ENCODE measurements around the gene CMSS1.

Gene CMSS1

DNA sequence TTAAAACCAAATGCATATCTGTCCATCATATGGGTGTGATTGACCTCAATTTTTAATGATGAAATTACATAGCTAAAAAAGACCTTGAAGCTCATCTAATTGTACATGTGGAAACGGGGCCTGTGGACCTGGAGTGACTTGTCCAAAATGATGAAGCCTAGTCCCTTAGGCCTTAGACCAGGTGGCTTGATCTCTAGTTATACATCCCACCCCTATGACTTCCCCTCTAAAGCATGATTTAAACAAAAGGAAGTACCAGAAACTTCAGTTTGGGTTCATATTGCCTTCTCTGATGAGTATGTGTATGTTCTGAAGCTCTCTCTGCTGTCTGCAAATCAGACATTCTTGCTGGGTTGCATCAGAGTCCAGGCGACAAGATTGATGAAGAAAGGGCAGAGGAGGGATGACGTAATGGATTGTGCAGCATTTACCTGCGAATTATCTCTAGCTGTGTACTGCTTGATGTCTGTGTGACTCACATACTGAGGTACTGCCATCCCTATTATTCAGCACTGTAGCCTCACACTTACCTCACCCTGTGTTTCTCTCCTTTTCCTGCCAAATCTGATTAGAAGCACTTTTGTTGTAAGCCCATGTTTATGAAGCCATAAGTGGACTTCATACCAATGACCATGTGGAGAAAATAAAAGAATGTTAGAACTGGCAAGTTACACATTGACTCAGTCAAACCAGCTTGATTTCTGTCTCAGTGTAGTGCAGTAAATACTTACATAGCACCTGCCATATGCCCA is 185.1 kb downstream of the CMSS1 start:
- TF ChIP-seq, protein P1, sequence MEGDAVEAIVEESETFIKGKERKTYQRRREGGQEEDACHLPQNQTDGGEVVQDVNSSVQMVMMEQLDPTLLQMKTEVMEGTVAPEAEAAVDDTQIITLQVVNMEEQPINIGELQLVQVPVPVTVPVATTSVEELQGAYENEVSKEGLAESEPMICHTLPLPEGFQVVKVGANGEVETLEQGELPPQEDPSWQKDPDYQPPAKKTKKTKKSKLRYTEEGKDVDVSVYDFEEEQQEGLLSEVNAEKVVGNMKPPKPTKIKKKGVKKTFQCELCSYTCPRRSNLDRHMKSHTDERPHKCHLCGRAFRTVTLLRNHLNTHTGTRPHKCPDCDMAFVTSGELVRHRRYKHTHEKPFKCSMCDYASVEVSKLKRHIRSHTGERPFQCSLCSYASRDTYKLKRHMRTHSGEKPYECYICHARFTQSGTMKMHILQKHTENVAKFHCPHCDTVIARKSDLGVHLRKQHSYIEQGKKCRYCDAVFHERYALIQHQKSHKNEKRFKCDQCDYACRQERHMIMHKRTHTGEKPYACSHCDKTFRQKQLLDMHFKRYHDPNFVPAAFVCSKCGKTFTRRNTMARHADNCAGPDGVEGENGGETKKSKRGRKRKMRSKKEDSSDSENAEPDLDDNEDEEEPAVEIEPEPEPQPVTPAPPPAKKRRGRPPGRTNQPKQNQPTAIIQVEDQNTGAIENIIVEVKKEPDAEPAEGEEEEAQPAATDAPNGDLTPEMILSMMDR (IDR thresholded peaks at IDR 0.05; ENCODE audit: insufficient read depth, low read depth, low read length, missing control alignments) = no peak
- no peak for DNase-seq (ENCODE audit: low read depth)
- H3K4me3 ChIP-seq (ENCODE audit: low read depth, low read length) = no peak overlapping the region

DNA sequence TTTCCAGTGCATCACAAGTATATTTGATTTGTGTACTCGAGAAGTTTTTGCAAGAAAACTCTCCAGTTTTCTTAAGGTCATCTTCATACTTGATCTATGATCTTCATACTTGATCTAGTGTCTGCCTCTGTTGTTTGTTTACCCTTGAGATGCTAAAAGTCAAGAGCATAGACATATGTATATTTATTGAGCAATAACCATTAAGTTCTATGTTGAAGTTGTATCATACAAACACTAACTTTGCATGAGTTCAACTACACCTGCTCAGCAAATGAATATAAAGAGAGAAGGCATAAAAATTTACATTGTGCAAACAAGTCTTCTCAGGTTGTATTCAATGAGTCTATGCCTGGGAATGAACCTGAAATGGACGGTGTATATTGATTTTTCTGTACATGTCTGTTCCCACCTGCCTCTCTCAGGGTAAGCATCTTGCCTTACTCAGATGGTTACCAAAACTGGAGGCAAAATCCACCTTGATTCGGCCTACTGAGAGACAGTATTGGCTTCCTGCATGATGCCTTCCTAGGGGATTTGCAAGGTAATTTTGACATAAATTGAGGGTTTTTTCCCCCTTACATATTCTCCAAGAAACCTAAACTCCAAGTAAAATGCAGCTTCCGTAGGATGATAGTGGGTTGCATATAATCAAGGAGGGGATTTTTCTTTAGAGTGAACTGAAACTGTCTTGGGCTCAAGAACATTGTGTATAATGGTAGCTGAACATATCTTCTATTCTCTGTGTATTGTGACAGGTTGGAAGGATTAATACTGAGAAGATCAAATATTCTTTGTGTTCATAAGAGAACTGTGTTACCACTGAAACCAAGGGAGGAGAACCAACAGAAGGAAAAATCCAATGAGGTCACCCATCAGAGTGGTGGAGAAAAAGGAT is 186.2 kb downstream of the CMSS1 start:
- peak; percentile 11 for DNase-seq (ENCODE audit: low read depth)
- H3K4me3 ChIP-seq (ENCODE audit: low read depth, low read length) = no peak overlapping the region
- TF ChIP-seq, protein P1 (IDR thresholded peaks at IDR 0.05; ENCODE audit: insufficient read depth, low read depth, low read length, missing control alignments) = no peak

DNA sequence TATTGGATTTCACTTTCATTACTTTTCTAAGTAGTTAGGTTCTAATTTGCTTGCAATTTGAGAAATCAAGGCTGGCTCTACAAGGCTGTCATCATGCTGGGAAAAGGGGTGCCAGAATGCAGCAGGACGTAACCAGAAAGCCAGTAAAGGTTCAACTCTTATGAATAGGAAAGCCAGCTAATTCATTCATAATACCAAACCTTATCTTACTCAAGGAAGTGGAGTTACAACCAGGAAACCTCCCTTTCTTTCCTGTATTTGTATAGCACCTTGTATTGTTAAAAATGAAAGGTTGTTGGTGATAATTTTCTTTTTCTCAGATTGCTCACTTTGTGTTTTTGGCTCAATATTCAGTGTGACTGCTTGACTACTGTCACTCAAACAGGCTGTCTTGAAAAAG is 187.3 kb downstream of the CMSS1 start:
- no peak for DNase-seq (ENCODE audit: low read depth)
- TF ChIP-seq, protein P1 (IDR thresholded peaks at IDR 0.05; ENCODE audit: insufficient read depth, low read depth, low read length, missing control alignments) = no peak
- H3K4me3 ChIP-seq (ENCODE audit: low read depth, low read length) = no peak overlapping the region

DNA sequence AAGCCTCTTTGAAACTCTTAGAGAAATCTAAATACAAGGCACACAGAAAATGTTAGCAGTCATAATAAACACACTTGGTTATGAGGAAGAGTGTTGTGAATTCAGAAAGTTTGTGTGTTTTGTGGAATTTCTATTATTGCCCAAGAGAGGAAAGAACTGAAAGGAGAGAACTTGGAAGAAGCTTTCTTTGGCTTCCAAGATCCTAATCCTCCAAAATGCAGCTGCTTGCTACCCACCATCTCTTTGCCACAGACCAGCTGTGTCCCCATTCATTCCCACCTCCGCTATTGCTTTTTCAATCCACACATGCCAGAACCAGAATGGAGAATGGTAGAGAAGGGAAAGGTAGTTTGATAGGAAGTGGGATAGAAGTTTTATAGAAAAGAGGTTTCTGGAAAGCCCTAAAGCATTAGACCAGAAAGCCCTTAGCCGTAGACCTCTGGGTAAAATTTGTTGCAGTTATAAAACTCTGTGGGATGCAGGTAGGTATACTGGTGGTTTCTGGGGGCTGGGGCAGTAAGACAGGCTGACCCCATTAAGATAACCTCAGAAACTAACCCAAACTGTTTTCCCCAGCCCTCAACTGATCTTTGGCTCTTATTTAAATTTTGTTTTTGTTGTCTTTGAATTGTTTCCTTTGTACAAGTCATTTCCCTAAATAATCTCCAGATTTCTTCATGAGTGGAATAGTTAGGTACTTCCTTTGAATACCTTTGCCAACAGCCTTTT is 188.2 kb downstream of the CMSS1 start:
- no peak for DNase-seq (ENCODE audit: low read depth)
- TF ChIP-seq, protein P1 (IDR thresholded peaks at IDR 0.05; ENCODE audit: insufficient read depth, low read depth, low read length, missing control alignments) = no peak
- H3K4me3 ChIP-seq (ENCODE audit: low read depth, low read length) = no peak overlapping the region

DNA sequence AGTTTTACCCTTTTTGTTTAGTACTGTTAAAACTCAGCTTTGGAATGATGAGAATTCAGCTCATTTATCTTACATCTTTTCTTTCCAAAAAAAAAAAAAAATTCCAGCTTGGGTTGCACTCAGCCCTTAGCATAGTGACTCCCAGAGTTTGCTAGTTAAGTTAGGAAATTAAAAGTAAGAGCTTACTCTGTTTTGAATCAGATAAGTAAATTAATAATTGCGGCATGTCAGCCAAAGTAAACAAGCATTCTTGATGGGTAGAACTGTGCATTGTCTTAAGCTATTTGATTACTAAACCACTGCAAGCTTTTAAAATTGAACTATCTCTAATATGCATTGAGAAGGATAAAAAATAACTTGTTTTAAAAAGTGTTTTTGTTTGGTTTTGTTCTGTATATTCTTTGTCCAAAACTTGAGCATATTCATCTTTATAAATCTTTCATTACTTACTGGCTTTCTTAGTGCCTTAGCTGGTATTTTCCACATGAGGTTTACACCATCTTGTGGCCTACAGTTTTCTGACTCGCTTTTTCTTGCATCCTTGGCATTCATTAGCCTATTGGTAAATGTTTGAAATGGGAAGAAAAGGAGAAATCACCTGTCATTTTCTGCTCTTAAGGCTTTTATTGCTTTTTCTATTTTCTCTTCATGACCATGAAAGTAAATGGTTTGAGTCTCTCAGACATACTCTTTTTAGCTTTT is 189.1 kb downstream of the CMSS1 start:
- DNase-seq (ENCODE audit: low read depth) = no peak
- H3K4me3 ChIP-seq (ENCODE audit: low read depth, low read length) = no peak overlapping the region
- TF ChIP-seq, protein P1 (IDR thresholded peaks at IDR 0.05; ENCODE audit: insufficient read depth, low read depth, low read length, missing control alignments) = no peak

DNA sequence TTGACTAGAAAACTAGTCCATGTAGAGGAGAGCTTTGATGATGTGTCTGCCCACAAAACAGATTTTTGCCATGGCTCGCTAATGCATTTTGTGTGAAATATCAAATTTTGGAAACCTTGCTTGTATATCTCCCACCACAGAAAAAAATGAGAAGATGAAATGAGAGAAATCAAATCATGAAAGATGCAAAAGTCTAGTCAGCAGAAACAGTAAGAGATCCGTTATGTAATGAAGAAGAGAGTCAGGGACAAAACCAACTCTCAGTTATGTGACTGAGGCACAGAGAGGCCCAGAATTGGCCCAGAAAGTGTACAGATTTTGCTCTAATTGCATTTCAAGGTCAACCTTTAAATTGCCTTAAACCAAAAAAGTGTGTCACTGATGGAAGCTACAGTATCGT is 189.7 kb downstream of the CMSS1 start:
- no peak for DNase-seq (ENCODE audit: low read depth)
- H3K4me3 ChIP-seq (ENCODE audit: low read depth, low read length) = no peak overlapping the region
- TF ChIP-seq, protein P1 (IDR thresholded peaks at IDR 0.05; ENCODE audit: insufficient read depth, low read depth, low read length, missing control alignments) = no peak

All from GM12865 (cell line).